Fibroblast of lung (primary cell): Measurements from ENCODE around the gene CTBP2. TPM values are rescaled to one million over a fixed set of nuclear protein-coding genes. Genes with fewer than 3 reads are reported as not detected.

Source experiments
- DNase-seq, 2 donors: peaks; one replicate each; pipeline versions ENCODE4 v3.0.0 to v3.0.0-alpha.2; 2010; ENCODE audit warnings: low read depth in 2 of 2
- H2AFZ ChIP-seq: 2 replicates; pipeline ENCODE4 v1.5.1; 2012; ENCODE audit warnings: low read length, control low read depth, inconsistent platforms
- H3K27ac ChIP-seq: 2 replicates; pipeline ENCODE4 v1.5.1; 2011; ENCODE audit warnings: low read length, control low read depth; ENCODE audit not compliant: insufficient read depth
- H3K27me3 ChIP-seq: 2 replicates; pipeline ENCODE4 v1.5.1; 2011; ENCODE audit warnings: mild to moderate bottlenecking, low read length; ENCODE audit not compliant: control insufficient read depth, insufficient read depth
- H3K36me3 ChIP-seq: 2 replicates; pipeline ENCODE4 v1.5.1; 2011; ENCODE audit warnings: low read length; ENCODE audit not compliant: control insufficient read depth, insufficient read depth
- H3K4me1 ChIP-seq: 2 replicates; pipeline ENCODE4 v1.5.1; 2011; ENCODE audit warnings: low read length; ENCODE audit not compliant: control insufficient read depth, insufficient read depth; ENCODE audit errors: extremely low read depth
- H3K4me2 ChIP-seq: 2 replicates; pipeline ENCODE4 v1.5.1; 2011; ENCODE audit warnings: low read length, control low read depth; ENCODE audit not compliant: insufficient read depth; ENCODE audit errors: extremely low read depth
- H3K4me3 ChIP-seq, 4 experiments: fragments of 200-600 bp in 1 of 4; sonication (generic) in 1 of 4; replicated peaks in 1 of 4; 2 replicates each; pipeline ENCODE4 v1.5.1; 2011 to 2016; ENCODE audit warnings: low read length in 4 of 4, low read depth in 3 of 4, mild to moderate bottlenecking in 3 of 4, control low read depth in 2 of 4, inconsistent platforms in 1 of 4, mixed read lengths in 1 of 4; ENCODE audit not compliant: insufficient read depth in 1 of 4; ENCODE audit errors: control extremely low read depth in 1 of 4
- H3K79me2 ChIP-seq: 2 replicates; pipeline ENCODE4 v1.5.1; 2012; ENCODE audit warnings: mild to moderate bottlenecking, low read length, inconsistent platforms; ENCODE audit not compliant: control insufficient read depth, insufficient read depth
- H3K9ac ChIP-seq: 2 replicates; pipeline ENCODE4 v1.5.1; 2011; ENCODE audit warnings: mild to moderate bottlenecking, low read length, control low read depth; ENCODE audit not compliant: insufficient read depth
- H3K9me3 ChIP-seq: 2 replicates; pipeline ENCODE4 v1.5.1; 2012; ENCODE audit warnings: low read depth, low read length; ENCODE audit not compliant: control insufficient read depth, insufficient read depth
- H4K20me1 ChIP-seq: 2 replicates; pipeline ENCODE4 v1.5.1; 2011; ENCODE audit warnings: low read length; ENCODE audit not compliant: control insufficient read depth, insufficient read depth; ENCODE audit errors: extremely low read depth
- CTCF ChIP-seq, 2 donors: IDR thresholded peaks in 1 of 2; conservative IDR thresholded peaks in 1 of 2; 1 replicate in 1 of 2; 2 replicates in 1 of 2; pipeline ENCODE4 v1.5.1; 2011 to 2012; ENCODE audit warnings: low read length in 2 of 2, control low read depth in 1 of 2, inconsistent platforms in 1 of 2, low read depth in 1 of 2, mild to moderate bottlenecking in 1 of 2
- EZH2 ChIP-seq: IDR thresholded peaks from 2 replicates; pipeline ENCODE4 v1.5.1; 2012; ENCODE audit warnings: low read length, control low read depth, mild to moderate bottlenecking; ENCODE audit errors: missing control alignments
- polyA plus RNA-seq, 2 donors: library from polyadenylated mRNA; depleted of rRNA in 1 of 2; stranded (reverse) in 1 of 2; unstranded in 1 of 2; fragments of >200 nt; gene quantifications; 2 replicates each; pipeline ENCODE4 v1.2.1, GENCODE V29; 2011 to 2012; ENCODE audit warnings: missing spikeins in 1 of 2
- total RNA-seq: library from RNA; depleted of rRNA; stranded (reverse); fragments of >200 nt; gene quantifications from 2 replicates; pipeline ENCODE4 v1.2.1, GENCODE V29; 2014

Gene CTBP2
- total and polyA plus RNA-seq, 2 donors (not counting 1 experiment from before 2014, with no cell fraction given), result 72.1 to 73.3 TPM

- H3K79me2 ChIP-seq, result peaks cover 44% of the 10 kb centered on the region
- H3K4me2 ChIP-seq, result no peak overlapping the region
- no peak for DNase-seq
- H3K4me1 ChIP-seq, result peaks cover 33% of the 10 kb centered on the region
- H3K4me3 ChIP-seq, result no peak overlapping the region
- H2AFZ ChIP-seq, result no peak overlapping the region
- H4K20me1 ChIP-seq, result no peaks in the 10 kb centered on the region
- TF ChIP-seq EZH2 (no peak), CTCF (conservative IDR thresholded peaks at IDR 0.05 in 1 of 2, IDR thresholded peaks at IDR 0.05 in 1 of 2; ENCODE audit: low read depth in 1 of 2, low read length in 2 of 2) (no peak)
- H3K27ac ChIP-seq, result no peak overlapping the region
- no peaks in the 10 kb centered on the region for H3K27me3 ChIP-seq
- H3K9me3 ChIP-seq, result no peaks in the 10 kb centered on the region
- peaks cover 4% of the 10 kb centered on the region for H3K36me3 ChIP-seq
- no peak overlapping the region for H3K9ac ChIP-seq
Measured at GRCh38 chr10:125012851-125013528, 147.4 kb downstream of the CTBP2 start.

- H3K27ac ChIP-seq, result peak overlapping the region; percentile 25
- no peaks in the 10 kb centered on the region for H4K20me1 ChIP-seq
- H3K36me3 ChIP-seq, result peaks cover 4% of the 10 kb centered on the region
- H2AFZ ChIP-seq, result no peak overlapping the region
- H3K4me1 ChIP-seq, result peaks cover 30% of the 10 kb centered on the region
- H3K79me2 ChIP-seq, result peaks cover 39% of the 10 kb centered on the region
- no peak overlapping the region for H3K9ac ChIP-seq
- DNase-seq, result no peak
- no peaks in the 10 kb centered on the region for H3K9me3 ChIP-seq
- H3K4me2 ChIP-seq, result no peak overlapping the region
- H3K27me3 ChIP-seq, result no peaks in the 10 kb centered on the region
- TF ChIP-seq EZH2 (no peak), CTCF (conservative IDR thresholded peaks at IDR 0.05 in 1 of 2, IDR thresholded peaks at IDR 0.05 in 1 of 2; ENCODE audit: low read depth in 1 of 2, low read length in 2 of 2) (no peak)
- no peak overlapping the region for H3K4me3 ChIP-seq
Measured at GRCh38 chr10:125011926-125012705, 148.2 kb downstream of the CTBP2 start.

GRCh38 chr10:125011171-125011925 is 149.0 kb downstream of the CTBP2 start:
- DNase-seq, result no peak
- Histone ChIP-seq H3K27ac (no peak overlapping the region), H3K9ac (no peak overlapping the region), H3K4me1 (peaks cover 32% of the 10 kb centered on the region), H3K4me3 (no peak overlapping the region), H3K79me2 (peaks cover 41% of the 10 kb centered on the region), H3K4me2 (no peak overlapping the region), H2AFZ (no peak overlapping the region), H3K27me3 (no peaks in the 10 kb centered on the region), H4K20me1 (peaks cover 4% of the 10 kb centered on the region), H3K9me3 (no peaks in the 10 kb centered on the region), H3K36me3 (peaks cover 4% of the 10 kb centered on the region)
- no peak for TF ChIP-seq EZH2
- no peak for TF ChIP-seq CTCF (conservative IDR thresholded peaks at IDR 0.05 in 1 of 2, IDR thresholded peaks at IDR 0.05 in 1 of 2; ENCODE audit: low read depth in 1 of 2, low read length in 2 of 2)
